Measurements from ENCODE around the gene TSHZ1.
A peak's percentile ranks its signal among the peaks of the same experiment; 100 is the strongest.

TSHZ1 gene

GRCh38 chr18:75206452-75207309 lies 3.9 kb upstream of the TSHZ1 start:
- CTCF ChIA-PET = no interaction called here
- TF ChIP-seq CTCF (IDR thresholded peaks at IDR 0.05; ENCODE audit: control extremely low read depth, extremely low read depth, low read depth, missing control alignments) = no peak
- POLR2A ChIA-PET = no interaction called here
- no peak for DNase-seq (ENCODE audit: extremely low spot score)

- TF ChIP-seq CTCF (IDR thresholded peaks at IDR 0.05; ENCODE audit: control extremely low read depth, extremely low read depth, low read depth, missing control alignments) = no peak
- ChIA-PET CTCF (no interaction called here), POLR2A (no interaction called here)
- DNase-seq (ENCODE audit: extremely low spot score) = no peak
Measured at GRCh38 chr18:75207310-75208154, 3.1 kb upstream of the TSHZ1 start.

GRCh38 chr18:75208155-75208835 lies 2.3 kb upstream of the TSHZ1 start:
- TF ChIP-seq CTCF (IDR thresholded peaks at IDR 0.05; ENCODE audit: control extremely low read depth, extremely low read depth, low read depth, missing control alignments) = no peak
- ChIA-PET POLR2A (no interaction called here), CTCF (no interaction called here)
- DNase-seq (ENCODE audit: extremely low spot score) = peak; percentile 45

GRCh38 chr18:75208836-75209128 lies 1.8 kb upstream of the TSHZ1 start:
- ChIA-PET CTCF (no interaction called here), POLR2A (interaction anchor here (0.6 kb wide), 3 partner anchors 211 to 706 kb away, joined by 3 to 4 read pairs (median 3); no protein-coding TSS in a partner anchor)
- no peak for DNase-seq (ENCODE audit: extremely low spot score)
- no peak for TF ChIP-seq CTCF (IDR thresholded peaks at IDR 0.05; ENCODE audit: control extremely low read depth, extremely low read depth, low read depth, missing control alignments)

GRCh38 chr18:75209129-75209950 lies 1.3 kb upstream of the TSHZ1 start, which contains the start of gene PTGR3:
TSS of gene PTGR3 (minus strand) at chr18:75209139. CDS start at chr18:75209058, 81 bp downstream.
- ChIA-PET POLR2A (interaction anchor here (0.6 kb wide), 3 partner anchors 212 to 707 kb away, joined by 3 to 4 read pairs (median 3); no protein-coding TSS in a partner anchor), CTCF (no interaction called here)
- peak; percentile 84 for DNase-seq (ENCODE audit: extremely low spot score)
- no peak for TF ChIP-seq CTCF (IDR thresholded peaks at IDR 0.05; ENCODE audit: control extremely low read depth, extremely low read depth, low read depth, missing control alignments)

Data from GM10248 (cell line).